GM19468 (cell line): ENCODE results near the gene CCDC7.
"Not testable (repeated sequence)": the region's sequence is repeated elsewhere in the genome, so short reads cannot be mapped to it uniquely, and the experiment has no call there.

ENCODE experiments used
- ATAC-seq: cut with Tn5 transposase; IDR thresholded peaks from one replicate; pipeline ENCODE4 v1.9.1; 2021; ENCODE audit warnings: mild to moderate bottlenecking, moderate library complexity, moderate number of reproducible peaks; ENCODE audit not compliant: unreplicated experiment; ENCODE audit errors: extremely low read depth

Gene CCDC7

DNA sequence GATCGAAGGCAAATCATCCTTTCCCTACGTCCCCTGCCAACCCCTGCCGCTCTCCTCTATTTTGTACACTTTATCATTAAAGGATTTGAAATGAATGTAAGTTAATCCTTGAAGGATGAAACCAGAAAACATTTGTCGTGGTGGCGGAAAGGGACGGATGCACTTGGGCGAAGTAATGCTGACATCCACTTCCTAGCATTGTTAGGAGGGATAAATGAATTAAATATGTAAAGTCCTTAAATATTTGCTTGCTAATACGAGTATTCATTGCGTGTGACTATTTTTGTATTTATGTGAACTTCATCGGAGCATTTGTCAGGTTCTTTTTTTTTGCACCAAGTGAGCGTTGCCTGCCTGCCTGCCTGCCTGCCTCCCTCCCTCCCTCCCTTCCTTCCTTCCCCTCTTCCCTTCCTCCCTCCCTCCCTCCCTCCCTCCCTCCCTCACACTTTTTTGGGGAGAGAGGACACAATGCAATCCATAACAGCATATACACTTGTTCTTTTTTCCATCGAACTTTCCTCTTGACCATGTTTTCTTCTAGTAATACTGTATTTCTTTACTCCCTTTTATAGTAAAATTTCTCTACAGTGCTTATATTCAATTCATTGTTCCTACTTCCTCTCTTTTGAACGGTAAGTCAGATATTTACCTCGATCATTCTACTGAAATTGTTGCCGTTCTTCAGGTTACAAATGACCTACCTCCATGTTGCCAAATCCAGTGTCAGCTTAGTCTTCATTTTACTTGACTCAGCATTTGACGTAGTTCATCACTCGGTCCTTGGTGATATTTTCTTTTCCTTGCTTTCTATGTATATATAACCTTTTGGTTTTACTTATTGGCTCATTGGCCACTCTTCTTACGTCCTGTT, 831 bp downstream of the CCDC7 start:
- no peak for ATAC-seq

DNA sequence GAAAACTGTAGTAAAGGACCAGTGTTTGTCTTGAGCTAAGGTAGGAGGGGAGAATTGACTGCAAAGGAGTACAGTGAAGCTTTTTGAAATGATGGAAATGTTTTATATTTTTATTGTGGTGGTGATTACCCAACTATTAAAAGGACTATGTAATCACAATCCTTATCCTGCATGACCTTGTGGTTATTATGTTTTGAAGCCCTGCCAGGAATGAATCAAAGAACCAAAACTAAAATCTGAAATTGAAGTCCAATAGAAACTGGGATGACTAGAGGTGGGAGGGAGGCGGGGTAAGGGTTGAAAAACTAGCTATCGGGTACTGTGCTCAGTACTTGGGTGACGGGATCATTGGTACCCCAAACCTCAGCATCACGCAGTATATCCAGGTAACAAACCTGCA, 8.2 kb downstream of the CCDC7 start:
- ATAC-seq = no peak

DNA sequence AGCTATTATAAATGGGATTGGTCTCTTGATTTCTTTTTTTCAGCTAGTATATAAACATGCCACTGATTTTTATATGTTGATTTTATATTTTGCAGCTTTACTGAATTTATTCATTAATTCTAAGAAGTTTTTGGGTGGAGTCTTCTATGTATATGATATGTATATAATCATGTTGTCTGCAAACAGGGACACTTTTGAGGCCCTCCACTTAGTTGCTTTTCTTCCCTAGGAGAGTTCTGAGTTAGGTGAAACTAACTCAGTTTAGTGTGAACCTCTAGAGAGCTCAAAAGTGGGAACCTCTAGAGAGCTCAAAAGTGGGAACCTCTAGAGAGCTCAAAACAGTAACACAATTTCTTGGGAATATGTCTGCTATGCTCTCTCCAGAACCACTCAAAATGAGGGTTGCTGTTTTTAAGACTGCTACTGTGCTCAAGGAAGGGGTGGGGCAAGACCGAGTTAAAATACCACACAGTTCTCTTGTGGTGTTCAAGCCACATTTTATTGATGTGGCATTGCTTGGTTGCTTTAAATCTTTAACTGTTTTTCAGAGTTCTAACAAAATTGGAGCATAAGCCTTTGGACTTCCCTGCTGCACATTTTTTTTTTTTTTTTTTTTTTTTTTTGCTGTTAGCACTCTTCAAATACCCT, 13.2 kb downstream of the CCDC7 start:
- ATAC-seq = no peak

GRCh38 chr10:32461203-32461602, 15.3 kb downstream of the CCDC7 start:
- peak; percentile 39 for ATAC-seq

- ATAC-seq = no peak
Measured at GRCh38 chr10:32471232-32471631, 25.3 kb downstream of the CCDC7 start.

DNA sequence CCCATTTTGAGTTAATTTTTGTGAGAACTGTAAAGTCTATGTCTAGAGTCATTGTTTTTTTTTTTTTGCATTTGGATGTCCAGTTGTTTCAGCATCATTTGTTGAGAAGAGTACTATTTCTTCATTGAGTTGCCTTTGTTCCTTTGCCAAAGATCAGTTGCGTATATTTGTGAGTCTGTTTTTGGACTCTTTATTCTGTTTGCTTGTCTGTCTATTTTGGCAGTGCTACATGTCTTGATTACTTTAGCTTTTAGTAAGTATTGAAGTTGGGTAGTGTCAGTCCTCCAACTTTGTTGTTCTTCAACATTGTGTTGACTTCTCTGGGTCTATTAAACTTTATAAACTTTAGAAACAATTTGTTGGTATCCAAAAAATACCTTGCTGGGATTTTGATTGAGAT, 31.6 kb downstream of the CCDC7 start:
- no peak for ATAC-seq

DNA sequence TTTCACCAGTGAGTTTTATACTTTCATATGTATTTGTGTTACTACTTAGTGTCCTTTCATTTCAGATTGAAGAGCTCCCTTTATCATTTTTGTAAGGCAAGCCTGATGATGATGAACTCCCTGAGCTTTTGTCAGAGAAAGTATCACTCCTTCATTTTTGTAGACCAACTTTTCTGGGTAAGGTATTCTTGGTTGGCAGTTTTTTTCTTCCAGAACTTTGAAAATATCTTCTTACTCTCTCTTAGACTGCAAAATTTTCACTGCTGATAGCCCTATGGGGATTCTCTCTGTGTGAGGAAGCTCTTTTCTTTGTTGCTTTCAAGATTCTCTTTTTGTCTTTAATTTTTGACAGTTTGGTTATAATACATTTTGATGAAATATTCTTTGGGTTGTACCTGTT, 35.7 kb downstream of the CCDC7 start:
- no peak for ATAC-seq

DNA sequence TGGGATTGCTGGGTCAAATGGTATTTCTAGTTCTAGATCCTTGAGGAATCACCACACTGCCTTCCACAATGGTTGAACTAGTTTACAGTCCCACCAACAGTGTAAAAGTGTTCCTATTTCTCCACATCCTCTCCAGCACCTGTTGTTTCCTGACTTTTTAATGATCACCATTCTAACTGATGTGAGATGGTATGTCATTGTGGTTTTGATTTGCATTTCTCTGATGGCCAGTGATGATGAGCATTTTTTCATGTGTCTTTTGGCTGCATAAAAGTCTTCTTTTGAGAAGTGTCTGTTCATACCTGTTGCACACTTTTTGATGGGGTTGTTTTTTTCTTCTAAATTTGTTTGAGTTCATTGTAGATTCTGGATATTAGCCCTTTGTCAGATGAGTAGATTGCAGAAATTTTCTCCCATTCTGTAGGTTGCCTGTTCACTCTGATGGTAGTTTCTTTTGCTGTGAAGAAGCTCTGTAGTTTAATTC, 37.1 kb downstream of the CCDC7 start:
- ATAC-seq = not testable (repeated sequence)

DNA sequence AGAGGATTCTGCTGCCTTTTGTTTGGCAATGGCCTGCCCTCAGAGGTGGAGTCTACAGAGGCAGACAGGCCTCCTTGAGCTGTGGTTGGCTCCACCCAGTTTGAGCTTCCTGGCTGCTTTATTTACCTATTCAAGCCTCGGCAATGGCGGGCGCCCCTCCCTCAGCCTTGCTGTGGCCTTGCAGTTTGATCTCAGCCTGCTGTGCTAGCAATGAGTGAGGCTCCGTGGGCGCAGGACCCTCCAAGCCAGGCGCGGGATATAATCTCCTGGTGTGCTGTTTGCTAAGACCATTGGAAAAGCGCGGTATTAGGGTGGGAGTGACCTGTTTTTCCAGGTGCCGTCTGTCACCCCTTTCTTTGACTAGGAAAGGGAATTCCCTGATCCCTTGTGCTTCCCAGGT, 42.1 kb downstream of the CCDC7 start:
- ATAC-seq = not testable (repeated sequence)

DNA sequence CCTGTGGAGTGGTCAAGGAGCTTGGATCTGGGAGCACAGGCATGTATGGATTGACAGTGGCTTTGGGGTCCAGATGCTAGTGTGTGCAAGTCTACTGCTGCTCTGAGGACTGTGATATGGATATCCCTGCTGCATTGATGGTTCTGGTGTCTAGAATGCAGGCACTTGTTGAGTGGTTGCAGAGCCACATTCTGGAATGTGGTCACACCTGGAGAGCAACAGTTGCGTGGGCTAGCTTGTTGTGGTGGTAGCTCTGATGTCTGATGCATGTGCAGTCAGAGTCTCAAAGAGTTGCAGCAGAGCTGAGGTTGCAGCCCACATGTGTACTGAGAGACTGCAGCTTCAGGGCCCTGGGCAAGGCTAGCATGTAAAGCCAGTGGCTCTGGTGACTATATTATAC, 43.2 kb downstream of the CCDC7 start:
- ATAC-seq = no peak

DNA sequence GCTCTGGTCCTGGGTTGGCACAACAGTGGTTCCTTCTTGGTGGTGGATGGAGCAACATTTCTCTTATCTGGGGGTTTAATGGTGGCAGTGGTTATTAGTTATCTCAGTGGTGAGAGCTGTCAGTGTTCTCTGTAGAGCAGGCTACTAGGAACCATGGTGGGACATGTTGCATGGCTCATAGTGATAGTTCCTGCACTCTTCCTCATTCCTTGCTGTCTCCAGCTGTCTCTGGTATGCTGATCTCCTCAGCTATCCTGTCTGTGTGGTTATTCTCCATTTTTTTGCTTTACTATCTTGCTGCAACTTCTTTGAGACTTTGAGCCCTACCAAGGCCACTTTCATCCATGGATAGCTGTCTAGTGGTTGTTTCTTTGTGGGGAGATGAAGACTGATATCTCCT, 44.0 kb downstream of the CCDC7 start:
- ATAC-seq = no peak

GRCh38 chr10:32494562-32494961, 48.6 kb downstream of the CCDC7 start:
- ATAC-seq = not testable (repeated sequence)

- not testable (repeated sequence) for ATAC-seq
Measured at GRCh38 chr10:32500136-32500535, 54.2 kb downstream of the CCDC7 start.

DNA sequence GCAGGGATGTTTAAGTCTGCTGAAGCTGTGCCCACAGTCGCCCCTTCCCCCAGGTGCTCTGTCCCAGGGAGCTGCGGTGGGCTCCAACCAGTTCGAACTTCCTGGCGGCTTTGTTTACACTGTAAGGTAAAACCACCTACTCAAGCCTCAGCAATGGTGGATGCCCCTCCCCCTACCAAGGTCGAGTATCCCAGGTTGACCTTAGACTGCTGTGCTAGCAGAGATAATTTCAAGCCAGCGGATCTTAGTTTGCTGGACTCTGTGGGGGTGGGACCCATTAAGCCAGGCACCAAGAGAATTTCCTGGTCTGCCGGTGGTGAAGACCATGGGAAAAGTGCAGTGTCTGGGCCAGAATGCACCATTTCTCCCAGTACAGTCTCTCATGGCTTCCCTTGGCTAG, 56.0 kb downstream of the CCDC7 start:
- no peak for ATAC-seq

GRCh38 chr10:32505762-32506420, 60.0 kb downstream of the CCDC7 start:
- ATAC-seq = not testable (repeated sequence)

- ATAC-seq = no peak
Measured at GRCh38 chr10:32511599-32511998, 65.7 kb downstream of the CCDC7 start.

- no peak for ATAC-seq
Measured at GRCh38 chr10:32516567-32517495, 70.9 kb downstream of the CCDC7 start.

- ATAC-seq = no peak
Measured at GRCh38 chr10:32530231-32530630, 84.3 kb downstream of the CCDC7 start.

DNA sequence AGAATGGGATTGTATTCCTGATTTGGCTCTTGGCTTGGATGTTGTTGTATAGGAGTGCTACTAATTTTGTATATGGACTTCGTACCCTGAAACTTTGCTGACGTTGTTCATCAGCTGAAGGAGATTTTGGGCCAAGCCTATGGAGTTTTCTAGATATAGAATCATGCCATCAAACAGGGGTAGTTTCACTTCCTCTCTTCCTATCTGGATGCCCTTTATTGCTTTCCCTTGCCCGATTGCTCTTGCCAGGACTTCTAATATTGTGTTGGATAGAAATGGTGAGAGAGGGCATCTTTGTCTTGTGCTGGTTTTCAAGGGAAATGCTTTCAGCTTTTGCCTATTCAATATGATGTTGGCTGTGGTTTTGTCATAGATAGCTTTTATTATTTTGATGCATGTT, 92.3 kb downstream of the CCDC7 start:
- ATAC-seq = no peak
